H1 (cell line): ENCODE data around the gene FOXS1. TPM values are rescaled to one million over a fixed set of nuclear protein-coding genes. Genes with fewer than 3 reads are reported as not detected.

Source experiments
- CTCF ChIA-PET: fragments of 300-600 bp; sonication (Branson Sonifier 250); formaldehyde crosslinking; loops from one replicate; lab custom pipeline; 2021; ENCODE audit not compliant: partially characterized antibody; lab: Charles Lee
- POLR2A ChIA-PET: fragments of 300-600 bp; sonication (Branson Sonifier 250); formaldehyde crosslinking; loops from one replicate; lab custom pipeline; 2021; ENCODE audit warnings: inconsistent platforms; ENCODE audit not compliant: partially characterized antibody; lab: Charles Lee
- DNase-seq, 2 experiments: peaks; one replicate each; pipeline versions ENCODE4 v3.0.0 to v3.0.0-alpha.2; 2010 to 2022; ENCODE audit warnings: low spot score in 2 of 2, low read depth in 1 of 2, mixed read lengths in 1 of 2
- FAIRE-seq: peaks from 2 replicates; lab custom pipeline; 2011; peaks lifted over from hg19 to GRCh38; lab: Jason Lieb, UNC
- H2AFZ ChIP-seq: 2 replicates; pipeline ENCODE4 v1.8.1; 2012; ENCODE audit warnings: low read length, inconsistent platforms
- H2AK5ac ChIP-seq: 2 replicates; pipeline ENCODE4 v1.6.1; 2013; ENCODE audit warnings: low read depth, low read length
- H2BK120ac ChIP-seq: replicated peaks from 2 replicates; pipeline ENCODE3; 2013; ENCODE audit warnings: low read depth, low read length, inconsistent platforms
- H2BK12ac ChIP-seq: 2 replicates; pipeline ENCODE4 v1.6.1; 2013; ENCODE audit warnings: low read depth, low read length
- H2BK15ac ChIP-seq: 2 replicates; pipeline ENCODE4 v1.6.1; 2013; ENCODE audit warnings: low read length
- H2BK20ac ChIP-seq: 2 replicates; pipeline ENCODE4 v1.6.1; 2013; ENCODE audit warnings: low read length
- H2BK5ac ChIP-seq: 2 replicates; pipeline ENCODE4 v1.6.1; 2013; ENCODE audit warnings: low read depth, low read length
- H3K14ac ChIP-seq: 2 replicates; pipeline ENCODE4 v1.6.1; 2013; ENCODE audit warnings: inconsistent platforms; ENCODE audit not compliant: insufficient read length
- H3K18ac ChIP-seq: 2 replicates; pipeline ENCODE4 v1.6.1; 2013; ENCODE audit warnings: low read length; ENCODE audit errors: extremely low read depth
- H3K23ac ChIP-seq: 2 replicates; pipeline ENCODE4 v1.6.1; 2013; ENCODE audit warnings: inconsistent platforms; ENCODE audit not compliant: insufficient read length
- H3K23me2 ChIP-seq: 2 replicates; pipeline ENCODE4 v1.6.1; 2013; ENCODE audit warnings: low read depth, low read length
- H3K27ac ChIP-seq: 2 replicates; pipeline ENCODE4 v1.6.1; 2011; ENCODE audit warnings: low read depth, low read length, inconsistent platforms
- H3K27me3 ChIP-seq, 4 experiments: replicated peaks in 1 of 4; 1 replicate in 1 of 4; 2 replicates in 3 of 4; pipeline versions ENCODE4 v1.6.1 to v1.8.1; 2011 to 2013; ENCODE audit warnings: low read length in 3 of 4, mild to moderate bottlenecking in 3 of 4, inconsistent platforms in 2 of 4, mixed read lengths in 2 of 4, moderate library complexity in 1 of 4; ENCODE audit not compliant: control insufficient read depth in 3 of 4, insufficient read depth in 3 of 4; ENCODE audit errors: extremely low read depth in 1 of 4
- H3K36me3 ChIP-seq, 4 experiments: 2 replicates each; pipeline versions ENCODE4 v1.6.1 to v1.8.1; 2011 to 2013; ENCODE audit warnings: mild to moderate bottlenecking in 4 of 4, low read length in 3 of 4, moderate library complexity in 2 of 4, control low read depth in 1 of 4, inconsistent platforms in 1 of 4; ENCODE audit not compliant: insufficient read depth in 4 of 4, control insufficient read depth in 2 of 4
- H3K4ac ChIP-seq: replicated peaks from 2 replicates; pipeline ENCODE3; 2013; ENCODE audit warnings: low read length, low read depth, mixed read lengths, inconsistent platforms; ENCODE audit not compliant: insufficient read length
- H3K4me1 ChIP-seq, 4 experiments: replicated peaks in 1 of 4; 1 replicate in 1 of 4; 2 replicates in 3 of 4; pipeline versions ENCODE4 v1.6.1 to v1.8.1; 2011 to 2013; ENCODE audit warnings: low read length in 3 of 4, inconsistent platforms in 2 of 4, mixed read lengths in 1 of 4; ENCODE audit not compliant: insufficient read depth in 4 of 4, control insufficient read depth in 3 of 4
- H3K4me2 ChIP-seq, 2 experiments: 2 replicates each; pipeline versions ENCODE4 v1.6.1 to v1.8.1; 2011 to 2013; ENCODE audit warnings: low read depth in 2 of 2, low read length in 2 of 2, control low read depth in 1 of 2, inconsistent platforms in 1 of 2, mild to moderate bottlenecking in 1 of 2; ENCODE audit not compliant: insufficient read depth in 1 of 2
- H3K4me3 ChIP-seq, 4 experiments: fragments of 200-600, 300-600 bp in 1 of 4; sonication (generic), shearing (Covaris generic), sonication (Bioruptor Twin) in 1 of 4; 2 replicates each; pipeline versions ENCODE4 v1.5.1 to v1.8.1; 2011 to 2016; ENCODE audit warnings: low read length in 4 of 4, low read depth in 3 of 4, control low read depth in 2 of 4, inconsistent platforms in 2 of 4, mild to moderate bottlenecking in 2 of 4, mixed read lengths in 1 of 4, moderate library complexity in 1 of 4; ENCODE audit not compliant: insufficient read depth in 2 of 4; ENCODE audit errors: extremely low read depth in 1 of 4
- H3K56ac ChIP-seq: replicated peaks from 2 replicates; pipeline ENCODE3; 2013; ENCODE audit warnings: low read depth, mild to moderate bottlenecking, mixed read lengths, low read length, inconsistent platforms; ENCODE audit not compliant: insufficient read length
- H3K79me1 ChIP-seq: 2 replicates; pipeline ENCODE4 v1.6.1; 2013; ENCODE audit warnings: low read depth, low read length, control low read depth
- H3K79me2 ChIP-seq, 2 experiments: 2 replicates each; pipeline versions ENCODE4 v1.6.1 to v1.8.1; 2012 to 2013; ENCODE audit warnings: low read length in 2 of 2, mild to moderate bottlenecking in 2 of 2, inconsistent platforms in 1 of 2; ENCODE audit not compliant: insufficient read depth in 2 of 2, control insufficient read depth in 1 of 2
- H3K9ac ChIP-seq, 4 experiments: replicated peaks in 1 of 4; 1 replicate in 1 of 4; 2 replicates in 3 of 4; pipeline versions ENCODE4 v1.6.1 to v1.8.1; 2011 to 2013; ENCODE audit warnings: low read depth in 3 of 4, low read length in 3 of 4, control low read depth in 2 of 4, mild to moderate bottlenecking in 2 of 4, moderate library complexity in 2 of 4, inconsistent platforms in 1 of 4; ENCODE audit errors: extremely low read depth in 1 of 4
- H3K9me3 ChIP-seq, 2 experiments: 2 replicates each; pipeline versions ENCODE4 v1.6.1 to v1.8.1; 2012 to 2013; ENCODE audit warnings: mild to moderate bottlenecking in 2 of 2, moderate library complexity in 2 of 2, control low read depth in 1 of 2, inconsistent platforms in 1 of 2, low read depth in 1 of 2, low read length in 1 of 2, mixed read lengths in 1 of 2; ENCODE audit not compliant: insufficient read depth in 2 of 2
- H4K20me1 ChIP-seq, 2 experiments: replicated peaks in 1 of 2; 2 replicates each; pipeline versions ENCODE3 to v1.8.1; 2011 to 2013; ENCODE audit warnings: inconsistent platforms in 2 of 2, low read length in 2 of 2, mild to moderate bottlenecking in 1 of 2; ENCODE audit not compliant: insufficient read depth in 2 of 2, control insufficient read depth in 1 of 2
- H4K5ac ChIP-seq: 2 replicates; pipeline ENCODE4 v1.6.1; 2013; ENCODE audit warnings: low read length, low read depth, mixed read lengths, inconsistent platforms; ENCODE audit not compliant: insufficient read length
- H4K8ac ChIP-seq: 2 replicates; pipeline ENCODE4 v1.8.0; 2013; ENCODE audit warnings: mild to moderate bottlenecking, moderate library complexity, low read length, inconsistent platforms; ENCODE audit not compliant: insufficient read depth; ENCODE audit errors: extremely low read depth
- H4K91ac ChIP-seq: replicated peaks from 2 replicates; pipeline ENCODE3; 2013; ENCODE audit warnings: low read length, mixed read lengths, inconsistent platforms; ENCODE audit not compliant: insufficient read length
- ASH2L ChIP-seq: fragments of 200-600, 300-600 bp; sonication (generic); IDR thresholded peaks from one replicate; pipeline ENCODE4 v1.7.1; 2017; ENCODE audit warnings: low read length
- CBX8 ChIP-seq: fragments of 300-800, 300-1000 bp; sonication (generic); IDR thresholded peaks from 2 replicates; pipeline ENCODE4 v1.7.1; 2016; ENCODE audit warnings: low read depth, low read length, borderline replicate concordance
- CHD1 ChIP-seq: IDR thresholded peaks from 2 replicates; pipeline ENCODE4 v1.6.1; 2012; ENCODE audit warnings: low read depth, low read length, improper control_type of control experiment
- EZH2 ChIP-seq: fragments of 200-600 bp; sonication (generic); IDR thresholded peaks from 2 replicates; pipeline ENCODE4 v1.7.1; 2012; ENCODE audit warnings: low read depth, mild to moderate bottlenecking, moderate library complexity, low read length, inconsistent platforms; ENCODE audit not compliant: severe bottlenecking
- HDAC6 ChIP-seq: IDR thresholded peaks from one replicate; pipeline ENCODE4 v1.7.1; 2012; ENCODE audit warnings: low read depth, mild to moderate bottlenecking, inconsistent platforms, low read length, moderate library complexity
- KDM5A ChIP-seq: fragments of 200-600 bp; IDR thresholded peaks from 2 replicates; pipeline ENCODE4 v1.7.1; 2012; ENCODE audit warnings: mild to moderate bottlenecking, low read length, inconsistent platforms, mixed read lengths
- MAFK ChIP-seq: IDR thresholded peaks from 2 replicates; pipeline ENCODE4 v1.6.1; 2012; ENCODE audit warnings: low read depth, mild to moderate bottlenecking, improper control_type of control experiment, low read length
- POLR2A ChIP-seq, 2 experiments: IDR thresholded peaks; 1 replicate in 1 of 2; 2 replicates in 1 of 2; pipeline ENCODE4 v1.6.1; 2011; ENCODE audit warnings: low read depth in 2 of 2, low read length in 2 of 2, mild to moderate bottlenecking in 2 of 2; ENCODE audit errors: control extremely low read depth in 1 of 2
- RAD21 ChIP-seq, 2 experiments: IDR thresholded peaks in 1 of 2; conservative IDR thresholded peaks in 1 of 2; 2 replicates each; pipeline ENCODE4 v1.6.1; 2011; ENCODE audit warnings: low read depth in 2 of 2, low read length in 2 of 2, improper control_type of control experiment in 1 of 2, inconsistent platforms in 1 of 2, mild to moderate bottlenecking in 1 of 2, moderate library complexity in 1 of 2
- RBBP5 ChIP-seq: IDR thresholded peaks from 2 replicates; pipeline ENCODE4 v1.7.1; 2012; ENCODE audit warnings: low read depth, mild to moderate bottlenecking, inconsistent platforms, low read length, moderate library complexity, borderline replicate concordance
- SP1 ChIP-seq: IDR thresholded peaks from 2 replicates; pipeline ENCODE4 v1.6.1; 2011; ENCODE audit warnings: low read depth, low read length
- TBP ChIP-seq: IDR thresholded peaks from 2 replicates; pipeline ENCODE4 v1.6.1; 2011; ENCODE audit warnings: low read depth, low read length, improper control_type of control experiment
- TCF12 ChIP-seq: IDR thresholded peaks from 2 replicates; pipeline ENCODE4 v1.6.1; 2011; ENCODE audit warnings: low read depth, mild to moderate bottlenecking, low read length
- ZNF274 ChIP-seq: IDR thresholded peaks from 2 replicates; pipeline ENCODE4 v1.7.0; 2012; ENCODE audit warnings: low read length, borderline replicate concordance; ENCODE audit errors: extremely low read depth
- WGBS, 2 experiments: shearing (Covaris generic) in 1 of 2; methylation state at CpG; one replicate each; pipeline versions ENCODE4 v1.1.6 to v1.1.7; 2013 to 2015; ENCODE audit warnings: low lambda C conversion rate in 2 of 2, mixed read lengths in 2 of 2, inconsistent platforms in 1 of 2, low coverage in 1 of 2, missing lambda C conversion rate in 1 of 2; ENCODE audit not compliant: insufficient replicate concordance in 2 of 2, insufficient coverage in 1 of 2, insufficient read length in 1 of 2; ENCODE audit errors: extremely low coverage in 1 of 2, missing lambda C conversion rate in 1 of 2; 5-methylcytosine and 5-hydroxymethylcytosine counted together
- polyA plus RNA-seq, 7 experiments: library from polyadenylated mRNA; depleted of rRNA in 3 of 7; stranded (reverse) in 5 of 7; unstranded in 2 of 7; fragments of >200 nt in 5 of 7; fragments of 200-250 nt in 2 of 7; gene quantifications; 1 replicate in 5 of 7; 2 replicates in 1 of 7; 4 replicates in 1 of 7; pipeline versions ENCODE4 v1.2.1 to v1.2.3, GENCODE V29; 2011 to 2013; ENCODE audit warnings: missing spikeins in 2 of 7, mixed read lengths in 2 of 7
- total RNA-seq: library from RNA; stranded (reverse); fragmentation: NEBNext Ultra II Directional; extraction: Animal tissue kit (Norgen Biotek cat#: 25700); gene quantifications from 2 replicates; pipeline ENCODE4 v1.2.1, GENCODE V29; 2021

FOXS1 gene
- total and polyA plus RNA-seq, 2 of the 8 experiments (the other 6 are each of a cell fraction or from before 2014, with no cell fraction given): 0.45 TPM; not detected in 1

GRCh38 chr20:31830406-31830981 is 14.9 kb downstream of the FOXS1 start:
- Histone ChIP-seq H4K8ac (no peak overlapping the region), H2BK5ac (no peak overlapping the region), H3K9ac (no peak overlapping the region), H3K18ac (no peak overlapping the region), H3K9me3 (no peaks in the 10 kb centered on the region), H2BK15ac (no peak overlapping the region), H2BK12ac (no peak overlapping the region), H3K4me3 (no peak overlapping the region), H4K20me1 (no peaks in the 10 kb centered on the region), H3K4me2 (no peak overlapping the region), H4K91ac (no peak overlapping the region), H3K14ac (no peak overlapping the region), H3K36me3 (no peaks in the 10 kb centered on the region; a peak in 1 of 8 replicates), H4K5ac (no peak overlapping the region), H3K79me2 (no peaks in the 10 kb centered on the region), H3K27ac (no peak overlapping the region), H3K4ac (no peak overlapping the region), H2BK120ac (no peak overlapping the region), H3K4me1 (peaks cover 0 to 5% (median 5%) of the 10 kb centered on the region in 4 experiments; a peak in 5 of 7 replicates), H3K23me2 (no peaks in the 10 kb centered on the region), H3K56ac (no peak overlapping the region), H2AFZ (no peak overlapping the region), H3K79me1 (no peaks in the 10 kb centered on the region), H2BK20ac (no peak overlapping the region), H2AK5ac (no peak overlapping the region), H3K23ac (no peak overlapping the region), H3K27me3 (no peaks in the 10 kb centered on the region)
- WGBS, 2 experiments: 89% methylated on average over 8 of the region's 8 CpGs; no CpG with 5 or more reads in 1 of the 2 experiments
- DNase-seq (no peak), FAIRE-seq (no peak)
- ChIA-PET POLR2A (interaction anchor here (1.6 kb wide), 1 partner anchor 14 kb away, joined by 5 read pairs; no protein-coding TSS in a partner anchor), CTCF (interaction anchor here (0.6 to 2.1 kb wide), 9 partner anchors 12 to 201 kb away, joined by 3 to 10 read pairs (median 4); partner anchors contain the start of genes FOXS1 and PDRG1)
- TF ChIP-seq POLR2A (IDR thresholded peaks at IDR 0.05; ENCODE audit: control extremely low read depth in 1 of 2, low read depth in 2 of 2, low read length in 2 of 2): no peak
- TF ChIP-seq MAFK: no peak
- TF ChIP-seq HDAC6: no peak
- no peak for TF ChIP-seq KDM5A
- TF ChIP-seq CHD1: no peak
- no peak for TF ChIP-seq SP1
- no peak for TF ChIP-seq TBP
- no peak for TF ChIP-seq EZH2
- no peak for TF ChIP-seq ZNF274
- no peak for TF ChIP-seq ASH2L
- TF ChIP-seq TCF12: no peak
- no peak for TF ChIP-seq RBBP5
- no peak for TF ChIP-seq CBX8
- TF ChIP-seq RAD21 (IDR thresholded peaks at IDR 0.05 in 1 of 2, conservative IDR thresholded peaks at IDR 0.05 in 1 of 2; ENCODE audit: low read depth in 2 of 2, low read length in 2 of 2): no peak
